IMR-90 (cell line): ENCODE results near the gene CCNL2. TPM values are rescaled to one million over a fixed set of nuclear protein-coding genes. Genes with fewer than 3 reads are reported as not detected.

Experiments
- ATAC-seq: fragments of 200-7000 bp; cut with Tn5 transposase; 2 replicates; pipeline ENCODE4 v1.9.1; 2020; ENCODE audit warnings: low read depth, mild to moderate bottlenecking, moderate library complexity
- BruUV-seq: library from RNA; stranded (reverse); fragments of 400-500 nt; replicated peaks from 2 replicates; lab custom pipeline; 2021; lab: Mats Ljungman, UMichigan
- CTCF ChIA-PET: fragments of 300-600 bp; formaldehyde crosslinking; extraction: SDS; loops from one replicate; lab custom pipeline; 2021; ENCODE audit warnings: antibody characterized with exemption; lab: Yijun Ruan, JAX
- POLR2A ChIA-PET: fragments of 300-600 bp; sonication (Branson Sonifier 250); formaldehyde crosslinking; loops from one replicate; lab custom pipeline; 2022; ENCODE audit warnings: antibody characterized with exemption; ENCODE audit not compliant: unreplicated experiment; lab: Charles Lee
- DNase-seq: peaks from one replicate; pipeline ENCODE4 v3.0.0; 2013
- H2AFZ ChIP-seq: replicated peaks from 2 replicates; pipeline ENCODE3; 2013; ENCODE audit warnings: low read length, mild to moderate bottlenecking; ENCODE audit not compliant: poor library complexity
- H2AK5ac ChIP-seq: 2 replicates; pipeline ENCODE4 v1.6.1; 2013; ENCODE audit warnings: low read depth, low read length, inconsistent platforms
- H2AK9ac ChIP-seq: replicated peaks from 2 replicates; pipeline ENCODE3; 2013; ENCODE audit warnings: mild to moderate bottlenecking, low read depth, low read length, moderate library complexity; ENCODE audit not compliant: poor library complexity
- H2BK120ac ChIP-seq: 2 replicates; pipeline ENCODE4 v1.6.1; 2013; ENCODE audit warnings: low read depth, low read length, inconsistent platforms
- H2BK15ac ChIP-seq: 3 replicates; pipeline ENCODE4 v1.6.1; 2013; ENCODE audit warnings: low read depth, low read length, inconsistent platforms
- H2BK20ac ChIP-seq: 2 replicates; pipeline ENCODE4 v1.6.1; 2013; ENCODE audit warnings: low read depth, mild to moderate bottlenecking, inconsistent platforms, low read length, moderate library complexity
- H2BK5ac ChIP-seq: 2 replicates; pipeline ENCODE4 v1.6.1; 2013; ENCODE audit warnings: mild to moderate bottlenecking, low read depth, low read length, inconsistent platforms; ENCODE audit not compliant: poor library complexity, severe bottlenecking
- H3K14ac ChIP-seq: replicated peaks from 2 replicates; pipeline ENCODE4 v1.6.1; 2013; ENCODE audit warnings: low read depth, low read length, inconsistent platforms
- H3K18ac ChIP-seq: 2 replicates; pipeline ENCODE4 v1.6.1; 2013; ENCODE audit warnings: low read depth, low read length, control low read depth
- H3K23ac ChIP-seq: 2 replicates; pipeline ENCODE4 v1.6.1; 2013; ENCODE audit warnings: low read depth, low read length, inconsistent platforms
- H3K27ac ChIP-seq: 2 replicates; pipeline ENCODE4 v1.5.1; 2013; ENCODE audit warnings: mild to moderate bottlenecking, control low read depth, low read length; ENCODE audit not compliant: insufficient read depth
- H3K27me3 ChIP-seq: 2 replicates; pipeline ENCODE4 v1.6.1; 2013; ENCODE audit warnings: low read length; ENCODE audit not compliant: control insufficient read depth, insufficient read depth
- H3K36me3 ChIP-seq: 2 replicates; pipeline ENCODE4 v1.6.1; 2013; ENCODE audit warnings: low read length, mixed read lengths; ENCODE audit not compliant: control insufficient read depth, insufficient read depth
- H3K4ac ChIP-seq: 2 replicates; pipeline ENCODE4 v1.6.1; 2013; ENCODE audit warnings: low read depth, low read length, inconsistent platforms
- H3K4me1 ChIP-seq: 2 replicates; pipeline ENCODE4 v1.6.1; 2013; ENCODE audit warnings: low read length, mixed read lengths; ENCODE audit not compliant: control insufficient read depth, insufficient read depth
- H3K4me2 ChIP-seq: 2 replicates; pipeline ENCODE4 v1.6.1; 2013; ENCODE audit warnings: low read depth, mild to moderate bottlenecking, control low read depth, low read length, moderate library complexity
- H3K4me3 ChIP-seq: 2 replicates; pipeline ENCODE4 v1.5.1; 2013; ENCODE audit warnings: low read depth, mild to moderate bottlenecking, control low read depth, low read length, moderate library complexity; ENCODE audit not compliant: insufficient read depth
- H3K56ac ChIP-seq: 2 replicates; pipeline ENCODE4 v1.6.1; 2013; ENCODE audit warnings: low read length, inconsistent platforms; ENCODE audit not compliant: insufficient read depth; ENCODE audit errors: extremely low read depth
- H3K79me1 ChIP-seq, 2 experiments: 2 replicates each; pipeline ENCODE4 v1.6.1; 2013; ENCODE audit warnings: low read length in 2 of 2, inconsistent platforms in 1 of 2, low read depth in 1 of 2
- H3K9ac ChIP-seq: 2 replicates; pipeline ENCODE4 v1.6.1; 2013; ENCODE audit warnings: low read depth, low read length, control low read depth
- H3K9me1 ChIP-seq: 2 replicates; pipeline ENCODE4 v1.6.1; 2013; ENCODE audit warnings: low read length, inconsistent platforms; ENCODE audit not compliant: insufficient read depth
- H3K9me3 ChIP-seq: 2 replicates; pipeline ENCODE4 v1.6.1; 2013; ENCODE audit warnings: low read length; ENCODE audit not compliant: control insufficient read depth, insufficient read depth
- H4K20me1 ChIP-seq: 2 replicates; pipeline ENCODE4 v1.6.1; 2013; ENCODE audit warnings: low read length, inconsistent platforms; ENCODE audit not compliant: insufficient read depth
- H4K5ac ChIP-seq: 2 replicates; pipeline ENCODE4 v1.6.1; 2013; ENCODE audit warnings: mild to moderate bottlenecking, low read depth, low read length, control low read depth
- H4K8ac ChIP-seq, 2 experiments: 2 replicates each; pipeline ENCODE4 v1.6.1; 2013; ENCODE audit warnings: low read depth in 2 of 2, low read length in 2 of 2, control low read depth in 1 of 2, inconsistent platforms in 1 of 2
- H4K91ac ChIP-seq: 2 replicates; pipeline ENCODE4 v1.6.1; 2013; ENCODE audit warnings: low read depth, low read length, inconsistent platforms; ENCODE audit not compliant: insufficient read depth
- MAFK ChIP-seq: IDR thresholded peaks from 2 replicates; pipeline ENCODE4 v1.6.1; 2012; ENCODE audit warnings: low read depth, low read length, improper control_type of control experiment
- WGBS, 2 experiments: methylation state at CpG; one replicate each; pipeline versions ENCODE4 v1.1.5 to v1.1.7; 2013; ENCODE audit warnings: missing lambda C conversion rate in 2 of 2; ENCODE audit not compliant: insufficient read length in 1 of 2; ENCODE audit errors: extremely low coverage in 2 of 2; 5-methylcytosine and 5-hydroxymethylcytosine counted together
- dilution Hi-C: fragments of 300-500 bp; cut with HindIII; formaldehyde crosslinking; loops from one replicate; pipeline ENCODE4 v1.14.3; 2018; ENCODE audit warnings: low sequenced_read_pairs; ENCODE audit not compliant: unreplicated experiment
- in situ Hi-C: fragments of 300-500 bp; cut with MboI; formaldehyde crosslinking; loops from 3 replicates; pipeline ENCODE4 v1.14.3; 2019; ENCODE audit warnings: low sequenced_read_pairs, inconsistent platforms, mixed read lengths
- intact Hi-C: fragments of 100-400 bp; cut with micrococcal nuclease; formaldehyde crosslinking; loops from 2 replicates; pipeline ENCODE4 v1.10.0; 2022
- polyA plus RNA-seq, 3 experiments: library from polyadenylated mRNA; depleted of rRNA; stranded (reverse); fragments of >200 nt; gene quantifications; 2 replicates each; pipeline ENCODE4 v1.2.3, GENCODE V29; 2012; ENCODE audit warnings: low replicate concordance in 1 of 3
- total RNA-seq: library from RNA; depleted of rRNA; stranded (reverse); fragments of >200 nt; gene quantifications from 2 replicates; pipeline ENCODE4 v1.2.3, GENCODE V29; 2012
- TF ChIP-seq, protein P1 (sequence below): fragments of 150-350 bp; IDR thresholded peaks from 2 replicates; pipeline ENCODE4 v1.6.1; 2016; ENCODE audit warnings: low read depth, mild to moderate bottlenecking, low read length, moderate library complexity, borderline replicate concordance

Gene CCNL2
- total and polyA plus RNA-seq, 2 of the 4 experiments (the other 2 are of a cell fraction) = 53.9 to 239 TPM

DNA sequence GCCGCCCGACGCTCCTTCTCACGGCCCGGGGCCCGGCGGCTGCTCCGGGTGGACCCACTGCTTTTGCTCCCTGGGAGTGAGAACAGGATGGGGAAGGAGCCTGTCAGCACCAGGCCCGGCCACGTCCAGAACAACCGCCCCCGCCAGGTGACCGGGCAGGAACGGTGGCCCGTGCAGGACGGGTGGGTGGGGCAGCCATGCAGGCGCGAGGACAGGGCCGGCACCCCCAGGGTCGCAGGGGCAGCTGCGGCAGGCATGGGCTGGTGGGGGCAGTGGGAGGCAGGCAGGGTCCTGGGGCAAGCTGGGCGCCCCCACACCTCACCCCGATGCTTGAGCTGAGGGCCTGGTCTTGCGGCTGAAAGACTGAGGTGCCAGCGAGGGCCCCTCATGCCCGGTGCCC lies 62.7 kb downstream of the CCNL2 start:
- Histone ChIP-seq H3K4ac (no peak overlapping the region), H3K56ac (no peak overlapping the region), H3K14ac (no peak overlapping the region), H3K27ac (no peak overlapping the region), H3K9me3 (no peaks in the 10 kb centered on the region), H3K27me3 (no peaks in the 10 kb centered on the region), H3K9me1 (peaks cover 9% of the 10 kb centered on the region), H3K79me1 (peaks cover 11 to 15% of the 10 kb centered on the region in 2 experiments), H3K36me3 (peaks cover 46% of the 10 kb centered on the region), H3K4me3 (no peak overlapping the region), H4K5ac (no peak overlapping the region), H4K91ac (no peak overlapping the region), H3K18ac (no peak overlapping the region), H2BK15ac (no peak overlapping the region), H2BK5ac (no peak overlapping the region), H4K8ac (no peak overlapping the region), H3K4me1 (no peaks in the 10 kb centered on the region), H4K20me1 (peaks cover 14% of the 10 kb centered on the region), H2BK120ac (no peak overlapping the region), H3K23ac (no peak overlapping the region), H3K9ac (no peak overlapping the region), H2BK20ac (no peak overlapping the region), H2AFZ (no peak overlapping the region), H2AK5ac (no peak overlapping the region), H2AK9ac (no peak overlapping the region), H3K4me2 (no peak overlapping the region)
- dilution Hi-C loops = no loop called here
- in situ Hi-C loops = no loop called here
- 95% methylated on average over 20 of the region's 26 CpGs; no CpG with 5 or more reads in 1 of the 2 experiments for WGBS, 2 experiments
- intact Hi-C loops = no loop called here
- no peak for DNase-seq
- ChIA-PET POLR2A (no interaction called here), CTCF (no interaction called here)
- BruUV-seq = no TSS peak
- no peak for TF ChIP-seq MAFK
- TF ChIP-seq, protein P1, sequence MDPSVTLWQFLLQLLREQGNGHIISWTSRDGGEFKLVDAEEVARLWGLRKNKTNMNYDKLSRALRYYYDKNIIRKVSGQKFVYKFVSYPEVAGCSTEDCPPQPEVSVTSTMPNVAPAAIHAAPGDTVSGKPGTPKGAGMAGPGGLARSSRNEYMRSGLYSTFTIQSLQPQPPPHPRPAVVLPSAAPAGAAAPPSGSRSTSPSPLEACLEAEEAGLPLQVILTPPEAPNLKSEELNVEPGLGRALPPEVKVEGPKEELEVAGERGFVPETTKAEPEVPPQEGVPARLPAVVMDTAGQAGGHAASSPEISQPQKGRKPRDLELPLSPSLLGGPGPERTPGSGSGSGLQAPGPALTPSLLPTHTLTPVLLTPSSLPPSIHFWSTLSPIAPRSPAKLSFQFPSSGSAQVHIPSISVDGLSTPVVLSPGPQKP = no peak
- no peak for ATAC-seq
